AG10803 (cell line): ENCODE results near the gene CRIP1.
A peak's percentile ranks its signal among the peaks of the same experiment; 100 is the strongest.

Experiments used
- DNase-seq: peaks from one replicate; pipeline ENCODE4 v3.0.0; 2010; ENCODE audit warnings: low read depth
- H3K4me3 ChIP-seq: 2 replicates; pipeline ENCODE4 v1.5.1; 2011; ENCODE audit warnings: mild to moderate bottlenecking, low read length, control low read depth
- CTCF ChIP-seq: conservative IDR thresholded peaks from 2 replicates; pipeline ENCODE4 v1.5.1; 2011; ENCODE audit warnings: mild to moderate bottlenecking, low read length, control low read depth, inconsistent platforms

The CRIP1 gene

GRCh38 chr14:105517096-105517495, 30.4 kb downstream of the CRIP1 start:
- no peak overlapping the region for H3K4me3 ChIP-seq
- TF ChIP-seq CTCF: no peak
- DNase-seq: no peak

- no peak for DNase-seq
- TF ChIP-seq CTCF: no peak
- no peak overlapping the region for H3K4me3 ChIP-seq
Measured at GRCh38 chr14:105519946-105520698, 33.4 kb downstream of the CRIP1 start.

GRCh38 chr14:105525326-105525725, 38.6 kb downstream of the CRIP1 start:
- no peak for DNase-seq
- H3K4me3 ChIP-seq: no peak overlapping the region
- TF ChIP-seq CTCF: no peak

- no peak for DNase-seq
Measured at GRCh38 chr14:105525861-105526775, 39.4 kb downstream of the CRIP1 start, which contains the start of gene TMEM121. TSS of gene TMEM121 (plus strand) at chr14:105526583. CDS start at chr14:105528835, 2,252 bp downstream.

GRCh38 chr14:105526776-105527380, 40.2 kb downstream of the CRIP1 start:
- no peak for DNase-seq
- peak overlapping the region; percentile 61 for H3K4me3 ChIP-seq
- no peak for TF ChIP-seq CTCF

More at GRCh38 chr14:105525861-105526775, 39.4 kb downstream of the CRIP1 start, which contains the start of gene TMEM121:
- TF ChIP-seq CTCF: no peak
- H3K4me3 ChIP-seq: peak within 1 kb of the TSS; percentile 61

GRCh38 chr14:105527381-105527825, 40.7 kb downstream of the CRIP1 start:
- DNase-seq: no peak
- TF ChIP-seq CTCF: no peak
- peak overlapping the region; percentile 61 for H3K4me3 ChIP-seq
